HCT116 (cell line): Measurements from ENCODE around the gene MAPKAPK3. TPM values are rescaled to one million over a fixed set of nuclear protein-coding genes. Genes with fewer than 3 reads are reported as not detected.

Experiments
- ATAC-seq: fragments of 200-7000 bp; cut with Tn5 transposase; 2 replicates; pipeline ENCODE4 v1.9.1; 2020; ENCODE audit warnings: mild to moderate bottlenecking, moderate library complexity
- BruUV-seq: library from RNA; stranded (reverse); fragments of 400-500 nt; replicated peaks from 2 replicates; lab custom pipeline; 2021; lab: Mats Ljungman, UMichigan
- CTCF ChIA-PET: fragments of 300-600 bp; sonication (Branson Sonifier 250); formaldehyde crosslinking; loops from one replicate; lab custom pipeline; 2021; ENCODE audit warnings: antibody characterized with exemption; lab: Charles Lee
- POLR2A ChIA-PET: fragments of 300-600, 350-600 bp; sonication (Branson Sonifier 250); formaldehyde crosslinking; loops from one replicate; lab custom pipeline; 2021; ENCODE audit warnings: antibody characterized with exemption; lab: Charles Lee
- RAD21 ChIA-PET, 2 experiments: fragments of 300-600 bp; sonication (Branson Sonifier 250); formaldehyde crosslinking; loops; one replicate each; lab custom pipeline; 2023; ENCODE audit warnings: low total read pairs in 2 of 2; ENCODE audit not compliant: uncharacterized antibody in 2 of 2, unreplicated experiment in 2 of 2, low non-redundant PET in 1 of 2; lab: Charles Lee
- DNase-seq: peaks from one replicate; pipeline ENCODE4 v3.0.0-alpha.2; 2010; ENCODE audit warnings: low read depth, low spot score
- H2AFZ ChIP-seq: fragments of 200-600 bp; shearing (Covaris generic), sonication (generic); 2 replicates; pipeline ENCODE4 v1.6.1; 2017; ENCODE audit warnings: low read depth, mixed run types, mixed read lengths, antibody characterized with exemption, low read length; ENCODE audit not compliant: poor library complexity, severe bottlenecking
- H3K27ac ChIP-seq: 2 replicates; pipeline ENCODE4 v1.5.1; 2012; ENCODE audit warnings: low read depth, low read length
- H3K27me3 ChIP-seq: fragments of 200-600 bp; sonication (generic); 2 replicates; pipeline ENCODE4 v1.6.1; 2016; ENCODE audit warnings: mixed run types, low read length, mixed read lengths; ENCODE audit not compliant: insufficient read depth
- H3K36me3 ChIP-seq, 2 experiments: fragments of 200-500 bp in 1 of 2; fragments of 200-600 bp in 1 of 2; sonication (Bioruptor generic) in 1 of 2; sonication (generic) in 1 of 2; 2 replicates each; pipeline versions ENCODE4 v1.5.1 to v1.6.1; 2014 to 2016; ENCODE audit warnings: low read length in 2 of 2, inconsistent platforms in 1 of 2, mixed read lengths in 1 of 2, mixed run types in 1 of 2; ENCODE audit not compliant: insufficient read depth in 2 of 2, control insufficient read depth in 1 of 2
- H3K4me1 ChIP-seq, 2 experiments: fragments of 200-600 bp in 1 of 2; sonication (generic) in 1 of 2; 2 replicates each; pipeline versions ENCODE4 v1.5.1 to v1.6.1; 2012 to 2017; ENCODE audit warnings: low read length in 2 of 2, inconsistent platforms in 1 of 2, mild to moderate bottlenecking in 1 of 2, mixed read lengths in 1 of 2, mixed run types in 1 of 2, moderate library complexity in 1 of 2; ENCODE audit not compliant: insufficient read depth in 2 of 2, control insufficient read depth in 1 of 2
- H3K4me2 ChIP-seq: fragments of 200-600 bp; sonication (generic); 2 replicates; pipeline ENCODE4 v1.6.1; 2017; ENCODE audit warnings: mixed run types, low read length, mixed read lengths
- H3K4me3 ChIP-seq, 2 experiments: fragments of 200-600 bp in 1 of 2; sonication (generic) in 1 of 2; replicated peaks in 1 of 2; 2 replicates each; pipeline ENCODE4 v1.5.1; 2011 to 2016; ENCODE audit warnings: low read length in 2 of 2, control low read depth in 1 of 2, low read depth in 1 of 2, mild to moderate bottlenecking in 1 of 2, mixed read lengths in 1 of 2, mixed run types in 1 of 2
- H3K79me2 ChIP-seq: fragments of 200-600 bp; sonication (generic); 2 replicates; pipeline ENCODE4 v1.6.1; 2017; ENCODE audit warnings: mild to moderate bottlenecking, mixed run types, low read length, moderate library complexity, mixed read lengths; ENCODE audit not compliant: insufficient read depth
- H3K9ac ChIP-seq: fragments of 200-600 bp; sonication (generic); 2 replicates; pipeline ENCODE4 v1.6.1; 2016; ENCODE audit warnings: low read length, mixed read lengths
- H3K9me2 ChIP-seq: fragments of 200-600 bp; sonication (generic), shearing (Covaris generic); 2 replicates; pipeline ENCODE4 v1.6.1; 2017; ENCODE audit warnings: mixed run types, mild to moderate bottlenecking, moderate library complexity; ENCODE audit not compliant: insufficient read depth
- H3K9me3 ChIP-seq, 2 experiments: fragments of 200-500 bp in 1 of 2; fragments of 200-600 bp in 1 of 2; sonication (Bioruptor generic) in 1 of 2; sonication (generic) in 1 of 2; 2 replicates each; pipeline ENCODE4 v1.6.1; 2014 to 2017; ENCODE audit warnings: low read length in 2 of 2, mixed read lengths in 2 of 2, inconsistent platforms in 1 of 2, low read depth in 1 of 2, mild to moderate bottlenecking in 1 of 2, mixed run types in 1 of 2, moderate library complexity in 1 of 2; ENCODE audit not compliant: control insufficient read depth in 1 of 2, insufficient read depth in 1 of 2
- H4K20me1 ChIP-seq: fragments of 200-600 bp; sonication (generic), shearing (Covaris generic); 2 replicates; pipeline ENCODE4 v1.6.1; 2017; ENCODE audit warnings: mixed run types, mild to moderate bottlenecking, moderate library complexity; ENCODE audit not compliant: insufficient read depth
- CBX3 ChIP-seq: IDR thresholded peaks from 2 replicates; pipeline ENCODE4 v1.6.1; 2012; ENCODE audit warnings: low read depth
- EGR1 ChIP-seq: IDR thresholded peaks from 2 replicates; pipeline ENCODE4 v1.6.1; 2012; ENCODE audit warnings: low read depth
- ELF1 ChIP-seq: IDR thresholded peaks from 2 replicates; pipeline ENCODE4 v1.6.1; 2012; ENCODE audit warnings: low read depth, borderline replicate concordance
- EZH2phosphoT487 ChIP-seq: fragments of 200-600 bp; IDR thresholded peaks from 2 replicates; pipeline ENCODE4 v1.6.1; 2018; ENCODE audit warnings: antibody characterized with exemption, borderline replicate concordance
- FOSL1 ChIP-seq: IDR thresholded peaks from 2 replicates; pipeline ENCODE4 v1.6.1; 2012; ENCODE audit warnings: low read depth
- JUND ChIP-seq: IDR thresholded peaks from 2 replicates; pipeline ENCODE4 v1.6.1; 2012
- POLR2A ChIP-seq: IDR thresholded peaks from 2 replicates; pipeline ENCODE4 v1.7.0; 2011; ENCODE audit warnings: borderline replicate concordance; ENCODE audit not compliant: insufficient read depth, insufficient read length; ENCODE audit errors: extremely low read depth
- POLR2AphosphoS5 ChIP-seq: IDR thresholded peaks from 2 replicates; pipeline ENCODE4 v1.6.1; 2011; ENCODE audit warnings: mild to moderate bottlenecking, low read depth, low read length, moderate library complexity
- SP1 ChIP-seq: IDR thresholded peaks from 2 replicates; pipeline ENCODE4 v1.6.1; 2012; ENCODE audit warnings: low read depth
- SRF ChIP-seq: IDR thresholded peaks from 2 replicates; pipeline ENCODE4 v1.6.1; 2012; ENCODE audit warnings: low read depth
- TCF7L2 ChIP-seq: IDR thresholded peaks from 2 replicates; pipeline ENCODE4 v1.7.0; 2011; ENCODE audit warnings: borderline replicate concordance, inconsistent platforms; ENCODE audit not compliant: insufficient read depth, insufficient read length; ENCODE audit errors: extremely low read depth
- YY1 ChIP-seq: IDR thresholded peaks from 2 replicates; pipeline ENCODE4 v1.6.1; 2011; ENCODE audit warnings: low read length, low read depth, moderate library complexity, mild to moderate bottlenecking; ENCODE audit not compliant: insufficient replicate concordance; ENCODE audit errors: extremely low read depth
- ZFX ChIP-seq: fragments of 450-650 bp; IDR thresholded peaks from 2 replicates; pipeline ENCODE4 v1.6.1; 2017
- ZNF274 ChIP-seq: fragments of 200-500 bp; sonication (Bioruptor generic); IDR thresholded peaks from 2 replicates; pipeline ENCODE4 v1.6.1; 2014; ENCODE audit warnings: mild to moderate bottlenecking, low read depth, low read length, inconsistent platforms
- intact Hi-C: fragments of 100-400 bp; cut with micrococcal nuclease; formaldehyde crosslinking; loops from 2 replicates; pipeline ENCODE4 v1.10.0; 2022
- total RNA-seq: library from RNA; stranded (reverse); gene quantifications from one replicate; pipeline ENCODE4 v1.2.1, GENCODE V29; 2021; ENCODE audit not compliant: unreplicated experiment
- TF ChIP-seq, protein P1 (sequence below): IDR thresholded peaks from 2 replicates; pipeline ENCODE4 v1.6.1; 2012
- TF ChIP-seq, protein P2 (sequence below): IDR thresholded peaks from 2 replicates; pipeline ENCODE4 v1.6.1; 2011; ENCODE audit warnings: mild to moderate bottlenecking, low read length, moderate library complexity; ENCODE audit not compliant: insufficient replicate concordance; ENCODE audit errors: extremely low read depth
- TF ChIP-seq, protein P3 (sequence below): IDR thresholded peaks from 2 replicates; pipeline ENCODE4 v1.6.1; 2012

MAPKAPK3 gene
- total RNA-seq, 1 experiment from 2014 or later = 87.3 TPM

DNA sequence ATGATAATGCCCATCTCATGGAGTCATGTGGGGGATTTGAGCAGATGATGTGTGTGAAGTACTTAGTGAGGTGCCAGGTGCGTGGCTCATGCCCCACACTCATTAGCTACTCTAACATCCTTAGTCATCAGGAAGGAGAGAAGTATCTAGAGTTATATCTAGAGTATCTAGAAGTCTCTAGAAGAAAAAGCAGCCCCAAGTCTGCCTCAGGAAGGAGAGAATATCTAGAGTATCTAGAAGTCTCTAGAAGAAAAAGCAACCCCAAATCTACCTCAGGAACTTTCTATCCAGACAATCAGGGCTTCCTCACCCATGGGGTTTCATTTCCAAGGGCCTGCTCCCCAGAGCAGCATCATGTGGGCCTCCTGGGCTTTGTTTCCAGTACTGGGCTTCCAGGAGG is 33.1 kb downstream of the MAPKAPK3 start:
- Histone ChIP-seq H3K9ac (no peak overlapping the region), H3K9me3 (no peaks in the 10 kb centered on the region), H3K36me3 (peaks cover 0 to 8% of the 10 kb centered on the region in 2 experiments; a peak in 2 of 4 replicates), H3K9me2 (no peaks in the 10 kb centered on the region), H3K79me2 (no peaks in the 10 kb centered on the region), H2AFZ (no peak overlapping the region), H3K27me3 (no peaks in the 10 kb centered on the region), H3K4me1 (peaks cover 0 to 17% of the 10 kb centered on the region in 2 experiments; a peak in 3 of 4 replicates), H3K4me2 (no peak overlapping the region), H4K20me1 (no peaks in the 10 kb centered on the region), H3K27ac (no peak overlapping the region), H3K4me3 (no peak overlapping the region)
- CTCF ChIA-PET = no interaction called here
- TF ChIP-seq TCF7L2 (no peak), ZFX (no peak), SRF (no peak), ELF1 (no peak), POLR2AphosphoS5 (no peak), POLR2A (no peak), ZNF274 (no peak), SP1 (no peak), YY1 (no peak), EGR1 (no peak), CBX3 (no peak), JUND (no peak), EZH2phosphoT487 (no peak), FOSL1 (no peak)
- TF ChIP-seq, protein P1, sequence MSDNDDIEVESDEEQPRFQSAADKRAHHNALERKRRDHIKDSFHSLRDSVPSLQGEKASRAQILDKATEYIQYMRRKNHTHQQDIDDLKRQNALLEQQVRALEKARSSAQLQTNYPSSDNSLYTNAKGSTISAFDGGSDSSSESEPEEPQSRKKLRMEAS = no peak
- TF ChIP-seq, protein P2, sequence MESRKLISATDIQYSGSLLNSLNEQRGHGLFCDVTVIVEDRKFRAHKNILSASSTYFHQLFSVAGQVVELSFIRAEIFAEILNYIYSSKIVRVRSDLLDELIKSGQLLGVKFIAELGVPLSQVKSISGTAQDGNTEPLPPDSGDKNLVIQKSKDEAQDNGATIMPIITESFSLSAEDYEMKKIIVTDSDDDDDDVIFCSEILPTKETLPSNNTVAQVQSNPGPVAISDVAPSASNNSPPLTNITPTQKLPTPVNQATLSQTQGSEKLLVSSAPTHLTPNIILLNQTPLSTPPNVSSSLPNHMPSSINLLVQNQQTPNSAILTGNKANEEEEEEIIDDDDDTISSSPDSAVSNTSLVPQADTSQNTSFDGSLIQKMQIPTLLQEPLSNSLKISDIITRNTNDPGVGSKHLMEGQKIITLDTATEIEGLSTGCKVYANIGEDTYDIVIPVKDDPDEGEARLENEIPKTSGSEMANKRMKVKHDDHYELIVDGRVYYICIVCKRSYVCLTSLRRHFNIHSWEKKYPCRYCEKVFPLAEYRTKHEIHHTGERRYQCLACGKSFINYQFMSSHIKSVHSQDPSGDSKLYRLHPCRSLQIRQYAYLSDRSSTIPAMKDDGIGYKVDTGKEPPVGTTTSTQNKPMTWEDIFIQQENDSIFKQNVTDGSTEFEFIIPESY = no peak
- TF ChIP-seq, protein P3, sequence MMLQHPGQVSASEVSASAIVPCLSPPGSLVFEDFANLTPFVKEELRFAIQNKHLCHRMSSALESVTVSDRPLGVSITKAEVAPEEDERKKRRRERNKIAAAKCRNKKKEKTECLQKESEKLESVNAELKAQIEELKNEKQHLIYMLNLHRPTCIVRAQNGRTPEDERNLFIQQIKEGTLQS = no peak
- BruUV-seq = no TSS peak
- DNase-seq (no peak), ATAC-seq (no peak)
- intact Hi-C loops = no loop called here
- POLR2A ChIA-PET = interaction anchor here (1.6 kb wide), 1 partner anchor 735 kb away, joined by 4 read pairs; the partner anchor contains the start of gene MANF
- RAD21 ChIA-PET = no interaction called here
